Spleen (tissue), 7 donors: ENCODE results near the gene CNNM1.

Experiments
- CTCF ChIP-seq, 11 experiments: fragments of 200-600 bp in 7 of 11; fragments of 450-650 bp in 4 of 11; sonication (generic) in 4 of 11; IDR thresholded peaks in 8 of 11; conservative IDR thresholded peaks in 3 of 11; 1 replicate in 7 of 11; 2 replicates in 4 of 11; pipeline versions ENCODE4 v1.4.0 to v1.8.0; 2016 to 2021; ENCODE audit warnings: antibody characterized with exemption in 11 of 11, inconsistent platforms in 4 of 11, mild to moderate bottlenecking in 1 of 11
- POLR2A ChIP-seq, 3 donors: fragments of 450-650 bp; IDR thresholded peaks; one replicate each; pipeline ENCODE4 v1.5.1; 2017; ENCODE audit warnings: antibody characterized with exemption in 3 of 3, mild to moderate bottlenecking in 1 of 3
- POLR2AphosphoS5 ChIP-seq, 3 donors: sonication (generic); formaldehyde crosslinking; IDR thresholded peaks; one replicate each; pipeline ENCODE4 v1.5.1; 2017; ENCODE audit warnings: antibody characterized with exemption in 3 of 3
- donor health status: DM: no; HTN: no; CAD: no; lungs with moderate emphysema.
- donor health status: DM: no; HTN: no; CAD: no.
- donor health status: DM: no; HTN: no; CAD: no.

- TF ChIP-seq CTCF (IDR thresholded peaks at IDR 0.05 in 8 of 11, conservative IDR thresholded peaks at IDR 0.05 in 3 of 11) (no peak), POLR2AphosphoS5 (IDR thresholded peaks at IDR 0.05) (no peak), POLR2A (IDR thresholded peaks at IDR 0.05) (no peak)
These were observed 49.5 kb upstream of the CNNM1 start for GRCh38 chr10:99279626-99280111.
